A673 (cell line): ENCODE results near the gene LMF1. TPM values are rescaled to one million over a fixed set of nuclear protein-coding genes. Genes with fewer than 3 reads are reported as not detected.
"Not testable (repeated sequence)": the region's sequence is repeated elsewhere in the genome, so short reads cannot be mapped to it uniquely, and the experiment has no call there.

ENCODE experiments used
- BruUV-seq: library from RNA; stranded (reverse); fragments of 400-500 nt; replicated peaks from 2 replicates; lab custom pipeline; 2021; lab: Mats Ljungman, UMichigan
- CTCF ChIA-PET: fragments of 300-600 bp; sonication (Branson Sonifier 250); formaldehyde crosslinking; loops from one replicate; lab custom pipeline; 2022; ENCODE audit warnings: antibody characterized with exemption; lab: Charles Lee
- POLR2A ChIA-PET: fragments of 300-600 bp; sonication (Branson Sonifier 250); formaldehyde crosslinking; loops from one replicate; lab custom pipeline; 2022; ENCODE audit warnings: antibody characterized with exemption; ENCODE audit not compliant: low non-redundant PET; lab: Charles Lee
- DNase-seq: peaks from one replicate; pipeline ENCODE4 v3.0.0-alpha.2; 2015; ENCODE audit warnings: low spot score
- H3K27ac ChIP-seq: fragments of 200-600 bp; sonication (generic); 2 replicates; pipeline ENCODE4 v1.5.1; 2016; ENCODE audit warnings: mixed run types, low read depth, mild to moderate bottlenecking, mixed read lengths, antibody characterized with exemption, low read length; ENCODE audit not compliant: poor library complexity, severe bottlenecking
- H3K27me3 ChIP-seq: fragments of 200-600 bp; sonication (generic); replicated peaks from 2 replicates; pipeline ENCODE4 v1.6.1; 2017; ENCODE audit warnings: mixed run types, low read depth, mild to moderate bottlenecking, mixed read lengths, antibody characterized with exemption, low read length; ENCODE audit not compliant: insufficient read depth, poor library complexity
- H3K36me3 ChIP-seq: fragments of 200-600 bp; sonication (generic); 2 replicates; pipeline ENCODE4 v1.6.1; 2016; ENCODE audit warnings: mixed run types, mild to moderate bottlenecking, mixed read lengths, antibody characterized with exemption, low read length; ENCODE audit not compliant: insufficient read depth, poor library complexity, severe bottlenecking
- H3K4me1 ChIP-seq: fragments of 200-600 bp; sonication (generic); 2 replicates; pipeline ENCODE4 v1.6.1; 2017; ENCODE audit warnings: mixed run types, mild to moderate bottlenecking, mixed read lengths, antibody characterized with exemption, low read length; ENCODE audit not compliant: insufficient read depth, poor library complexity, severe bottlenecking
- H3K4me3 ChIP-seq: fragments of 200-600 bp; sonication (generic); 2 replicates; pipeline ENCODE4 v1.5.1; 2016; ENCODE audit warnings: low read depth, mixed run types, mild to moderate bottlenecking, mixed read lengths, low read length; ENCODE audit not compliant: poor library complexity, severe bottlenecking
- H3K9me3 ChIP-seq: fragments of 200-600 bp; sonication (generic); 2 replicates; pipeline ENCODE4 v1.6.1; 2016; ENCODE audit warnings: mixed run types, low read depth, mild to moderate bottlenecking, mixed read lengths, antibody characterized with exemption, low read length; ENCODE audit not compliant: poor library complexity, severe bottlenecking
- CTCF ChIP-seq: fragments of 300-800, 200-600 bp; sonication (generic); conservative IDR thresholded peaks from 2 replicates; pipeline ENCODE4 v1.5.1; 2017; ENCODE audit warnings: low read depth, mild to moderate bottlenecking, antibody characterized with exemption, low read length, moderate library complexity, mixed read lengths
- EZH2 ChIP-seq: fragments of 200-600 bp; sonication (generic); IDR thresholded peaks from 2 replicates; pipeline ENCODE4 v1.6.1; 2017; ENCODE audit warnings: borderline replicate concordance, low read depth, mild to moderate bottlenecking, mixed read lengths, antibody characterized with exemption, low read length; ENCODE audit not compliant: poor library complexity, severe bottlenecking
- intact Hi-C: fragments of 100-400 bp; cut with micrococcal nuclease; formaldehyde crosslinking; loops from one replicate; pipeline ENCODE4 v1.10.0; 2022; ENCODE audit not compliant: unreplicated experiment
- total RNA-seq: library from RNA; stranded (reverse); gene quantifications from 2 replicates; pipeline ENCODE4 v1.2.3, GENCODE V29; 2021

The LMF1 gene
- total RNA-seq, 1 experiment from 2014 or later, result 21.0 TPM

- intact Hi-C loops, result no loop called here
- no peak overlapping the region for H3K27ac ChIP-seq
- no TSS peak for BruUV-seq
- CTCF ChIA-PET, result no interaction called here
- no peaks in the 10 kb centered on the region for H3K27me3 ChIP-seq
- POLR2A ChIA-PET, result no interaction called here
- peaks cover 6% of the 10 kb centered on the region for H3K36me3 ChIP-seq
- no peak for DNase-seq
- TF ChIP-seq EZH2, result no peak
- no peak for TF ChIP-seq CTCF
- H3K4me3 ChIP-seq, result no peak overlapping the region
- peaks cover 5% of the 10 kb centered on the region for H3K9me3 ChIP-seq
- no peaks in the 10 kb centered on the region for H3K4me1 ChIP-seq
These were observed 8.4 kb downstream of the LMF1 start for GRCh38 chr16:962366-962765.

GRCh38 chr16:959232-960040 lies 11.3 kb downstream of the LMF1 start:
- intact Hi-C loops, result no loop called here
- H3K4me3 ChIP-seq, result no peak overlapping the region
- H3K36me3 ChIP-seq, result no peaks in the 10 kb centered on the region
- no peak for DNase-seq
- no TSS peak for BruUV-seq
- no peak overlapping the region for H3K27ac ChIP-seq
- H3K9me3 ChIP-seq, result no peaks in the 10 kb centered on the region
- no peak for TF ChIP-seq EZH2
- no peak for TF ChIP-seq CTCF
- ChIA-PET CTCF (no interaction called here), POLR2A (no interaction called here)
- H3K27me3 ChIP-seq, result no peaks in the 10 kb centered on the region
- no peaks in the 10 kb centered on the region for H3K4me1 ChIP-seq

GRCh38 chr16:955766-956165 lies 15.0 kb downstream of the LMF1 start:
- CTCF ChIA-PET, H3K4me3 ChIP-seq, H3K27ac ChIP-seq, H3K36me3 ChIP-seq, POLR2A ChIA-PET, H3K27me3 ChIP-seq, H3K4me1 ChIP-seq, DNase-seq, intact Hi-C loops, H3K9me3 ChIP-seq, BruUV-seq: not testable (repeated sequence)

- H3K27ac ChIP-seq, H3K27me3 ChIP-seq, DNase-seq, intact Hi-C loops, BruUV-seq, CTCF ChIA-PET, POLR2A ChIA-PET, H3K9me3 ChIP-seq, H3K36me3 ChIP-seq, H3K4me1 ChIP-seq, H3K4me3 ChIP-seq: not testable (repeated sequence)
These were observed 17.0 kb downstream of the LMF1 start for GRCh38 chr16:953818-954217.
